HepG2 (cell line): Measurements from ENCODE around the gene ADPRM. TPM values are rescaled to one million over a fixed set of nuclear protein-coding genes. Genes with fewer than 3 reads are reported as not detected.

Experiments used
- ATAD3A ChIP-seq: sonication (generic); formaldehyde crosslinking; IDR thresholded peaks from 2 replicates; pipeline ENCODE4 v1.4.0; 2020; ENCODE audit warnings: missing genetic modification reagents
- ESRRA ChIP-seq: sonication (generic); formaldehyde crosslinking; IDR thresholded peaks from 2 replicates; pipeline ENCODE4 v1.5.1; 2020; ENCODE audit warnings: mild to moderate bottlenecking, low read depth, missing genetic modification reagents
- ETV5 ChIP-seq: IDR thresholded peaks from 2 replicates; pipeline ENCODE4 v1.6.1; 2018; ENCODE audit warnings: missing biosample characterization, missing genetic modification reagents, inconsistent platforms, borderline replicate concordance
- HMGA1 ChIP-seq: sonication (generic); formaldehyde crosslinking; conservative IDR thresholded peaks from 2 replicates; pipeline ENCODE4 v1.4.0; 2020; ENCODE audit warnings: missing genetic modification reagents
- KDM2A ChIP-seq: sonication (generic); formaldehyde crosslinking; IDR thresholded peaks from 2 replicates; pipeline ENCODE4 v1.4.0; 2020; ENCODE audit warnings: low read depth, missing genetic modification reagents, borderline replicate concordance
- MIXL1 ChIP-seq: IDR thresholded peaks from 2 replicates; pipeline ENCODE4 v1.6.1; 2016
- MZF1 ChIP-seq: sonication (generic); formaldehyde crosslinking; IDR thresholded peaks from 2 replicates; pipeline ENCODE4 v1.8.1; 2023; ENCODE audit warnings: mild to moderate bottlenecking, missing genetic modification reagents, borderline replicate concordance
- NFYB ChIP-seq: sonication (generic); formaldehyde crosslinking; IDR thresholded peaks from 2 replicates; pipeline ENCODE4 v1.4.0; 2020; ENCODE audit warnings: missing genetic modification reagents
- PAF1 ChIP-seq: IDR thresholded peaks from 2 replicates; pipeline ENCODE4 v1.6.1; 2016; ENCODE audit warnings: missing genetic modification reagents, missing compliant biosample characterization
- SMARCC2 ChIP-seq: fragments of 450-650 bp; IDR thresholded peaks from 2 replicates; pipeline ENCODE4 v1.6.1; 2017; ENCODE audit warnings: antibody characterized with exemption, mild to moderate bottlenecking
- SMYD3 ChIP-seq: sonication (generic); formaldehyde crosslinking; IDR thresholded peaks from 2 replicates; pipeline ENCODE4 v1.8.1; 2023; ENCODE audit warnings: mild to moderate bottlenecking, missing genetic modification reagents
- TBX2 ChIP-seq: sonication (generic); formaldehyde crosslinking; IDR thresholded peaks from 2 replicates; pipeline ENCODE4 v1.5.0; 2020; ENCODE audit warnings: missing genetic modification reagents, mild to moderate bottlenecking, borderline replicate concordance
- TCF7L2 ChIP-seq: IDR thresholded peaks from 2 replicates; pipeline ENCODE4 v1.6.1; 2011; ENCODE audit warnings: mild to moderate bottlenecking, low read depth, low read length, moderate library complexity
- TSC22D2 ChIP-seq: sonication (generic); formaldehyde crosslinking; IDR thresholded peaks from 2 replicates; pipeline ENCODE4 v1.5.1; 2020; ENCODE audit warnings: missing genetic modification reagents, mild to moderate bottlenecking, borderline replicate concordance
- ZFAT ChIP-seq: sonication (generic); formaldehyde crosslinking; conservative IDR thresholded peaks from 2 replicates; pipeline ENCODE4 v1.8.1; 2023; ENCODE audit warnings: missing genetic modification reagents, inconsistent platforms
- ZMYM3 ChIP-seq: sonication (generic); formaldehyde crosslinking; IDR thresholded peaks from 2 replicates; pipeline ENCODE4 v1.5.1; 2020; ENCODE audit warnings: mild to moderate bottlenecking, missing genetic modification reagents
- ZNF251 ChIP-seq: sonication (generic); formaldehyde crosslinking; IDR thresholded peaks from 2 replicates; pipeline ENCODE4 v1.9.0; 2021; ENCODE audit warnings: mild to moderate bottlenecking, missing genetic modification reagents
- ZNF274 ChIP-seq: sonication (generic); formaldehyde crosslinking; IDR thresholded peaks from 2 replicates; pipeline ENCODE4 v1.5.1; 2020; ENCODE audit warnings: mild to moderate bottlenecking, missing genetic modification reagents
- ZNF33A ChIP-seq: sonication (generic); formaldehyde crosslinking; IDR thresholded peaks from 2 replicates; pipeline ENCODE4 v1.5.1; 2020; ENCODE audit warnings: missing genetic modification reagents, mild to moderate bottlenecking, moderate library complexity, borderline replicate concordance
- ZNF496 ChIP-seq: sonication (generic); formaldehyde crosslinking; IDR thresholded peaks from 2 replicates; pipeline ENCODE4 v1.8.1; 2023; ENCODE audit warnings: mild to moderate bottlenecking, moderate library complexity, missing genetic modification reagents; ENCODE audit not compliant: insufficient replicate concordance
- ZNF547 ChIP-seq: sonication (generic); formaldehyde crosslinking; IDR thresholded peaks from 2 replicates; pipeline ENCODE4 v1.5.1; 2020; ENCODE audit warnings: mild to moderate bottlenecking, missing genetic modification reagents
- ZNF552 ChIP-seq: sonication (generic); formaldehyde crosslinking; IDR thresholded peaks from 2 replicates; pipeline ENCODE4 v1.9.0; 2022; ENCODE audit warnings: missing genetic modification reagents, mild to moderate bottlenecking, borderline replicate concordance
- ZNF841 ChIP-seq: sonication (generic); formaldehyde crosslinking; IDR thresholded peaks from 2 replicates; pipeline ENCODE4 v1.8.1; 2023; ENCODE audit warnings: missing genetic modification reagents, borderline replicate concordance
- polyA plus RNA-seq, 8 experiments: library from polyadenylated mRNA; depleted of rRNA in 3 of 8; stranded (reverse) in 7 of 8; unstranded in 1 of 8; fragments of >200 nt; fragmentation: Illumina TruSeq in 4 of 8; extraction: Trizol in 4 of 8; gene quantifications; 2 replicates each; pipeline versions ENCODE4 v1.2.1 to v1.2.3, GENCODE V29; 2011 to 2016; ENCODE audit warnings: low read depth in 4 of 8, missing spikeins in 1 of 8, mixed read lengths in 1 of 8; ENCODE audit not compliant: insufficient read depth in 1 of 8
- total RNA-seq, 5 experiments: library from RNA; depleted of rRNA; stranded (reverse); fragments of >200 nt; fragmentation: Illumina TruSeq; extraction: Trizol; gene quantifications; 2 replicates each; pipeline ENCODE4 v1.2.3, GENCODE V29; 2016; ENCODE audit warnings: low read depth in 1 of 5
- TF ChIP-seq, protein P1 (sequence below): sonication (generic); formaldehyde crosslinking; IDR thresholded peaks from 2 replicates; pipeline ENCODE4 v1.5.1; 2020; ENCODE audit warnings: missing genetic modification reagents, mild to moderate bottlenecking, borderline replicate concordance
- TF ChIP-seq, protein P2 (sequence below): sonication (generic); formaldehyde crosslinking; IDR thresholded peaks from 2 replicates; pipeline ENCODE4 v1.4.0; 2020; ENCODE audit warnings: missing genetic modification reagents
- TF ChIP-seq, protein P3 (sequence below): sonication (generic); formaldehyde crosslinking; IDR thresholded peaks from 2 replicates; pipeline ENCODE4 v1.8.1; 2023; ENCODE audit warnings: missing genetic modification reagents, inconsistent platforms, borderline replicate concordance

Gene ADPRM
- total and polyA plus RNA-seq, 2 of the 13 experiments (the other 11 are each of a cell fraction or from before 2014, with no cell fraction given): 5.6 to 10.8 TPM

DNA sequence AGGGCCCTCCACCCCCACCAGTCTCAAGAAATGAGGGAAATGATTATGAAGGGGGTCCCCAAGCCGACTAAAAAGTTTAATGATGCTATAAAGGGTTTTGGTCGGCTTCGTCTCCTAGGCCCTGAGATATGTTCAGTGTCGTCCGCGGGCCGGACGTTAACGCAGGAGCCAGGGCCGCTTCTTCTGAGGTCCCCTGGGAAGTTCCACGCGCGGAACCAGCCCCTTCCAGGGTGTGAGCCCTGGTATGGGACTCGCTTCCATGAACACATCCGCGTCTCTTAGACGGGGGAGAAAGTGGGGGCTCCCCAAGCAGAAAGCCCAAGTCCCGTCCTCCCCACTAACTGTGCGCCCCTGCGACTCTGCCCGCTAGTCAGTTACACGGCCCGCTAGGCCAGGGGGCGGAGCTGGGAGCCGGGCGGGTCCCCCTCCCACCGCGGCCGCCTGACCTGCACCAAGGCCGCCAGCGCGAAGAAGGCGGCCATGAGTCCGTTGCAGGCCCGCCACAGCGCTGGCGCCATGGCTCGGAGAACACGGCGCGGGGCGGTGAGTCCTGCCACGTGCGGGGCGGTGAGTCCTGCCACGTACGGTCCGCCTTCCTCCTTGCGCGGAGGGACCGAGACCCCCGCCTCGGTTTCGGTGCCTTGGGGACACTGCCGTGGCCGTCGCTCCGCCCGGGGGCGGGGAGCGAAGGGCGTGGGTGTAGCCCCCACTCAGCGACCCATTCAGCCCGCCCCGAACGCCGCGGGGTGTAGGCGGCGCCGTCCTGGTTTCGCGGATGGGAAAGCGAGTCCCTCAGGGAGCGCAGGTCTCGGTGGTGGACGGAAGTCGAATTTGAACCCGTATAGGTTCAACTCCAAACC, 32.2 kb downstream of the ADPRM start, which contains the start of gene TMEM220 (continued):
- TF ChIP-seq TSC22D2: peak; percentile 78; the same call in 1 of the 2 replicates
- TF ChIP-seq HMGA1 (CRISPR knock-in tag): no peak
- TF ChIP-seq ZNF274 (CRISPR knock-in tag): peak; percentile 89
- TF ChIP-seq ESRRA (CRISPR knock-in tag): no peak
- TF ChIP-seq ZFAT (CRISPR knock-in tag): no peak
- TF ChIP-seq TBX2 (CRISPR knock-in tag): peak; percentile 46; the same call in 1 of the 2 replicates
- no peak for TF ChIP-seq SMARCC2
- TF ChIP-seq PAF1 (CRISPR knock-in tag): no peak
- TF ChIP-seq ZMYM3 (CRISPR knock-in tag): peak; percentile 70; the same call in 1 of the 2 replicates
- 0 out of 2 replicates have a peak, but pooled peaks have one; percentile 16 for TF ChIP-seq MIXL1 (CRISPR knock-in tag)
- TF ChIP-seq, protein P1, sequence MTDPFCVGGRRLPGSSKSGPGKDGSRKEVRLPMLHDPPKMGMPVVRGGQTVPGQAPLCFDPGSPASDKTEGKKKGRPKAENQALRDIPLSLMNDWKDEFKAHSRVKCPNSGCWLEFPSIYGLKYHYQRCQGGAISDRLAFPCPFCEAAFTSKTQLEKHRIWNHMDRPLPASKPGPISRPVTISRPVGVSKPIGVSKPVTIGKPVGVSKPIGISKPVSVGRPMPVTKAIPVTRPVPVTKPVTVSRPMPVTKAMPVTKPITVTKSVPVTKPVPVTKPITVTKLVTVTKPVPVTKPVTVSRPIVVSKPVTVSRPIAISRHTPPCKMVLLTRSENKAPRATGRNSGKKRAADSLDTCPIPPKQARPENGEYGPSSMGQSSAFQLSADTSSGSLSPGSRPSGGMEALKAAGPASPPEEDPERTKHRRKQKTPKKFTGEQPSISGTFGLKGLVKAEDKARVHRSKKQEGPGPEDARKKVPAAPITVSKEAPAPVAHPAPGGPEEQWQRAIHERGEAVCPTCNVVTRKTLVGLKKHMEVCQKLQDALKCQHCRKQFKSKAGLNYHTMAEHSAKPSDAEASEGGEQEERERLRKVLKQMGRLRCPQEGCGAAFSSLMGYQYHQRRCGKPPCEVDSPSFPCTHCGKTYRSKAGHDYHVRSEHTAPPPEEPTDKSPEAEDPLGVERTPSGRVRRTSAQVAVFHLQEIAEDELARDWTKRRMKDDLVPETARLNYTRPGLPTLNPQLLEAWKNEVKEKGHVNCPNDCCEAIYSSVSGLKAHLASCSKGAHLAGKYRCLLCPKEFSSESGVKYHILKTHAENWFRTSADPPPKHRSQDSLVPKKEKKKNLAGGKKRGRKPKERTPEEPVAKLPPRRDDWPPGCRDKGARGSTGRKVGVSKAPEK (CRISPR knock-in tag): 0 out of 2 replicates have a peak, but pooled peaks have one; percentile 21
- TF ChIP-seq ZNF496 (CRISPR knock-in tag): no peak
- no peak for TF ChIP-seq NFYB (CRISPR knock-in tag)
- TF ChIP-seq ETV5 (CRISPR knock-in tag): 0 out of 2 replicates have a peak, but pooled peaks have one; percentile 26
- TF ChIP-seq SMYD3 (CRISPR knock-in tag): no peak
- TF ChIP-seq ZNF547 (CRISPR knock-in tag): peak; percentile 75; the same call in 1 of the 2 replicates
- TF ChIP-seq ZNF841 (CRISPR knock-in tag): 0 out of 2 replicates have a peak, but pooled peaks have one; percentile 27
- no peak for TF ChIP-seq TCF7L2
- TF ChIP-seq, protein P2, sequence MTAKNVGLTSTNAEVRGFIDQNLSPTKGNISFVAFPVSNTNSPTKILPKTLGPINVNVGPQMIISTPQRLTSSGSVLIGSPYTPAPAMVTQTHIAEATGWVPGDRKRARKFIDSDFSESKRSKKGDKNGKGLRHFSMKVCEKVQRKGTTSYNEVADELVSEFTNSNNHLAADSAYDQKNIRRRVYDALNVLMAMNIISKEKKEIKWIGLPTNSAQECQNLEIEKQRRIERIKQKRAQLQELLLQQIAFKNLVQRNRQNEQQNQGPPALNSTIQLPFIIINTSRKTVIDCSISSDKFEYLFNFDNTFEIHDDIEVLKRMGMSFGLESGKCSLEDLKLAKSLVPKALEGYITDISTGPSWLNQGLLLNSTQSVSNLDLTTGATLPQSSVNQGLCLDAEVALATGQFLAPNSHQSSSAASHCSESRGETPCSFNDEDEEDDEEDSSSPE (CRISPR knock-in tag): peak; percentile 78
- TF ChIP-seq, protein P3, sequence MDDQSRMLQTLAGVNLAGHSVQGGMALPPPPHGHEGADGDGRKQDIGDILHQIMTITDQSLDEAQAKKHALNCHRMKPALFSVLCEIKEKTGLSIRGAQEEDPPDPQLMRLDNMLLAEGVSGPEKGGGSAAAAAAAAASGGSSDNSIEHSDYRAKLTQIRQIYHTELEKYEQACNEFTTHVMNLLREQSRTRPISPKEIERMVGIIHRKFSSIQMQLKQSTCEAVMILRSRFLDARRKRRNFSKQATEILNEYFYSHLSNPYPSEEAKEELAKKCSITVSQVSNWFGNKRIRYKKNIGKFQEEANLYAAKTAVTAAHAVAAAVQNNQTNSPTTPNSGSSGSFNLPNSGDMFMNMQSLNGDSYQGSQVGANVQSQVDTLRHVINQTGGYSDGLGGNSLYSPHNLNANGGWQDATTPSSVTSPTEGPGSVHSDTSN: no peak
- TF ChIP-seq KDM2A (CRISPR knock-in tag): peak; percentile 82
- TF ChIP-seq ZNF33A (CRISPR knock-in tag): no peak
- TF ChIP-seq MZF1 (CRISPR knock-in tag): no peak
- TF ChIP-seq ZNF251 (CRISPR knock-in tag): no peak
- TF ChIP-seq ATAD3A: no peak
- peak; percentile 83 for TF ChIP-seq ZNF552 (CRISPR knock-in tag)
